Immature natural killer cell (primary cell): ENCODE results near the gene SKI. TPM values are rescaled to one million over a fixed set of nuclear protein-coding genes. Genes with fewer than 3 reads are reported as not detected.

Experiments used
- DNase-seq, 3 donors: peaks; one replicate each; pipeline ENCODE4 v3.0.0; 2022; ENCODE audit warnings: mixed read lengths in 1 of 3
- H3K27ac Mint-ChIP-seq, 6 donors: one replicate each; pipeline ENCODE4 v1.8.0; 2020; ENCODE audit warnings: mixed read lengths in 6 of 6, mild to moderate bottlenecking in 5 of 6, inconsistent platforms in 4 of 6, moderate library complexity in 3 of 6
- H3K27me3 Mint-ChIP-seq, 3 donors: one replicate each; pipeline ENCODE4 v1.8.0; 2020 to 2021; ENCODE audit warnings: low read depth in 3 of 3, mild to moderate bottlenecking in 3 of 3, mixed read lengths in 3 of 3, moderate library complexity in 3 of 3, inconsistent platforms in 1 of 3
- H3K36me3 Mint-ChIP-seq, 3 donors: one replicate each; pipeline ENCODE4 v1.8.0; 2020; ENCODE audit warnings: mixed read lengths in 3 of 3, inconsistent platforms in 2 of 3, mild to moderate bottlenecking in 2 of 3
- H3K4me1 Mint-ChIP-seq, 2 donors: one replicate each; pipeline ENCODE4 v1.8.0; 2020; ENCODE audit warnings: inconsistent platforms in 2 of 2, mild to moderate bottlenecking in 2 of 2, mixed read lengths in 2 of 2, moderate library complexity in 1 of 2
- H3K4me3 Mint-ChIP-seq, 5 donors: one replicate each; pipeline ENCODE4 v1.8.0; 2020; ENCODE audit warnings: mild to moderate bottlenecking in 5 of 5, mixed read lengths in 5 of 5, inconsistent platforms in 3 of 5, moderate library complexity in 3 of 5
- H3K9me3 Mint-ChIP-seq, 6 donors: one replicate each; pipeline ENCODE4 v1.8.0; 2020; ENCODE audit warnings: mild to moderate bottlenecking in 6 of 6, mixed read lengths in 6 of 6, inconsistent platforms in 4 of 6, moderate library complexity in 3 of 6
- polyA plus RNA-seq, 3 donors: library from polyadenylated mRNA; unstranded; fragments of 300-500 nt; fragmentation: Illumina TruSeq; gene quantifications; one replicate each; pipeline ENCODE4 v1.2.3, GENCODE V29; 2021

Gene SKI
- polyA plus RNA-seq, 3 donors from 2014 or later, result 0.87 to 1.0 TPM; not detected in 1

DNA sequence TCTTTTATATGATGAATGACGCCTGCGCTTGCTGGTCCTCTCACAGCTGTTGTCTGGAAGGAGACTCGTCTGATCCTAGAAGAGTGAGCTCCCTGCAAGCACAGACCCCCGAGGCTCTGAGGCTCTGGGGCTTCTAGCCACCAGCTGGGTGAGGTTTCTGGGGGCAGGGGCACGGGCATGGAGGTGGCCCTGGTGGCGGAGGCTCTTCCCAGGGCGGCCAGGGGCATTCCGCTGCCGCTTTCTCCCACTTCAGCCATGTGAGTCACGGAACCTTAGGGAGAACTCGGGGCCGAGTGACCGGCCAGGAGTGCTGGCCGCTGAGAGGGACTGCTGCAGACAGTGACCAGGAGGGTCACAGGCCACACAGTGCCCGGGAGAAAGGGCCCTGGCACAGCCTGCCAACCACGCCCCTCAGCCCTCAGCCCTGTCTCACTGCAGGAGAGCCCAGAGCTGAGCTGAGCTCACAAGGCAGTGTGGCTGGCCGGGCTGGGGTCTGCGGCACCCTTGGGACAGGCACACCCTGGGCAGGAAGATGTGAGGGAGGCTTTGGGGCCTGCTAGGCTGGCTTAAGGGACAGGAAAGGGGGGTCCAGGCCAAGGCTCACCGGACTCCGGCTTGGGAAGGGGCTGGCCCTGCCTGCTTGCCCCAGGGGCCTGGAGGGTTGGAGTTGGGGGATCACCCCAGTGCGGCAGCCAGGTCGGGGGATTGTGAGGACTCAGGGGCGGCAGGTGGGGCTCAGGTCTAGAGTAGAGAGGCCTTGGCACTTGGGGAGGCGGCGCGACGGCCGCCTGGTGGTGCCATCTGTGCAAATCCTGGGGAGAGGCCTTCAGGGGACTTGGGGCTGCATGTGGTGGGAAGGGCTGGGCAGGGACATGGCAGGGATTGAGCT lies 127.5 kb downstream of the SKI start:
- DNase-seq, result no peak
- H3K36me3 Mint-ChIP-seq, result no peaks in the 10 kb centered on the region
- H3K27me3 Mint-ChIP-seq, result no peaks in the 10 kb centered on the region
- no peaks in the 10 kb centered on the region for H3K4me1 Mint-ChIP-seq
- H3K4me3 Mint-ChIP-seq, result no peak overlapping the region
- H3K9me3 Mint-ChIP-seq, result no peaks in the 10 kb centered on the region
- H3K27ac Mint-ChIP-seq, result no peak overlapping the region

GRCh38 chr1:2356401-2356800 lies 128.3 kb downstream of the SKI start:
- no peak for DNase-seq

GRCh38 chr1:2356911-2357845 lies 129.1 kb downstream of the SKI start:
- Mint-ChIP-seq H3K27me3 (no peaks in the 10 kb centered on the region), H3K4me3 (no peak overlapping the region), H3K9me3 (no peaks in the 10 kb centered on the region), H3K36me3 (peaks cover 0 to 3% (median 1%) of the 10 kb centered on the region in 3 donors), H3K4me1 (no peaks in the 10 kb centered on the region), H3K27ac (no peak overlapping the region)
- no peak for DNase-seq

More at GRCh38 chr1:2356401-2356800, 128.3 kb downstream of the SKI start:
- H3K36me3 Mint-ChIP-seq, result peaks cover 0 to 3% (median 0%) of the 10 kb centered on the region in 3 donors
- no peaks in the 10 kb centered on the region for H3K27me3 Mint-ChIP-seq
- no peak overlapping the region for H3K27ac Mint-ChIP-seq
- no peaks in the 10 kb centered on the region for H3K9me3 Mint-ChIP-seq
- H3K4me3 Mint-ChIP-seq, result no peak overlapping the region
- H3K4me1 Mint-ChIP-seq, result no peaks in the 10 kb centered on the region

- peaks cover 0 to 3% (median 3%) of the 10 kb centered on the region in 3 donors for H3K36me3 Mint-ChIP-seq
- no peak overlapping the region for H3K4me3 Mint-ChIP-seq
- H3K27ac Mint-ChIP-seq, result no peak overlapping the region
- DNase-seq, result no peak
- H3K9me3 Mint-ChIP-seq, result peaks cover 0 to 2% (median under 1%) of the 10 kb centered on the region in 6 donors
- no peaks in the 10 kb centered on the region for H3K27me3 Mint-ChIP-seq
- no peaks in the 10 kb centered on the region for H3K4me1 Mint-ChIP-seq
These were observed 130.0 kb downstream of the SKI start for GRCh38 chr1:2358072-2358471.

GRCh38 chr1:2358651-2359640 lies 130.8 kb downstream of the SKI start:
- Mint-ChIP-seq H3K27me3 (no peaks in the 10 kb centered on the region), H3K4me1 (no peaks in the 10 kb centered on the region), H3K36me3 (peaks cover 3 to 6% (median 4%) of the 10 kb centered on the region in 3 donors), H3K27ac (no peak overlapping the region), H3K4me3 (no peak overlapping the region), H3K9me3 (peaks cover 0 to 8% (median 6%) of the 10 kb centered on the region in 6 donors)
- no peak for DNase-seq

Other genes with a start within 250 kb of the SKI start
- not detected for gene CFAP74, start 224.5 kb upstream of the SKI start, polyA plus RNA-seq
- not detected for gene GABRD, start 209.0 kb upstream of the SKI start, polyA plus RNA-seq
- 10 to 100 TPM in 1 of 3 donors, 1 to 10 TPM in 2; 7.5 to 14.0 (median 9.4) TPM for gene PRKCZ, start 177.9 kb upstream of the SKI start, polyA plus RNA-seq
- gene FAAP20, start 33.5 kb upstream of the SKI start, polyA plus RNA-seq, result 10 to 100 TPM; 56.7 to 99.6 (median 79.2) TPM
- 1 to 10 TPM in 2 of 3 donors, under 1 TPM in 1; 0.89 to 4.0 (median 3.9) TPM for gene MORN1, start 163.2 kb downstream of the SKI start, polyA plus RNA-seq
- 100 to 1,000 TPM; 185 to 216 (median 210) TPM for gene RER1, start 163.5 kb downstream of the SKI start, polyA plus RNA-seq
- 10 to 100 TPM in 1 of 3 donors, 1 to 10 TPM in 2; 9.1 to 18.2 (median 9.3) TPM for gene PEX10, start 184.2 kb downstream of the SKI start, polyA plus RNA-seq
- 1 to 10 TPM in 2 of 3 donors, not detected in 1; 2.9 to 5.1 TPM for gene PLCH2, start 248.0 kb downstream of the SKI start, polyA plus RNA-seq